K562 (cell line): ENCODE measurements around the gene ARHGAP8. TPM values are rescaled to one million over a fixed set of nuclear protein-coding genes. Genes with fewer than 3 reads are reported as not detected.

Source experiments
- ATAC-seq: fragments of 200-7000 bp; cut with Tn5 transposase; 3 replicates; pipeline ENCODE4 v1.9.1; 2020; ENCODE audit warnings: moderate library complexity
- BruUV-seq: library from RNA; stranded (reverse); fragments of 400-500 nt; replicated peaks from 2 replicates; lab custom pipeline; 2021; lab: Mats Ljungman, UMichigan
- CTCF ChIA-PET: fragments of 300-600 bp; formaldehyde crosslinking; extraction: SDS; loops from one replicate; lab custom pipeline; 2021; ENCODE audit warnings: low intra/inter-chr PET ratio; lab: Yijun Ruan, JAX
- POLR2A ChIA-PET: fragments of 300-600, 350-650 bp; sonication (Branson Sonifier 250); formaldehyde crosslinking; extraction: SDS; loops from one replicate; lab custom pipeline; 2021; ENCODE audit warnings: antibody characterized with exemption, inconsistent platforms; lab: Yijun Ruan, JAX
- DNase-seq, 4 experiments: peaks; one replicate each; pipeline versions ENCODE4 v3.0.0 to v3.0.0-alpha.2; 2011 to 2018; ENCODE audit warnings: low spot score in 3 of 4, mixed read lengths in 3 of 4; ENCODE audit errors: extremely low read depth in 1 of 4
- FAIRE-seq: peaks from 2 replicates; lab custom pipeline; 2011; peaks lifted over from hg19 to GRCh38; lab: Jason Lieb, UNC
- H2AFZ ChIP-seq: 2 replicates; pipeline ENCODE4 v1.6.0; 2011; ENCODE audit warnings: low read depth, low read length, control low read depth, inconsistent platforms
- H3K27ac ChIP-seq: fragments of 200-600 bp; 3 replicates; pipeline ENCODE4 v1.8.0; 2011; ENCODE audit warnings: low read depth, mild to moderate bottlenecking, control low read depth, inconsistent platforms, low read length, moderate library complexity, mixed read lengths; ENCODE audit errors: extremely low read depth
- H3K27me3 ChIP-seq, 2 experiments: fragments of 300-600 bp in 1 of 2; 2 replicates in 1 of 2; 3 replicates in 1 of 2; pipeline versions ENCODE4 v1.6.0 to v1.8.0; 2011; ENCODE audit warnings: inconsistent platforms in 2 of 2, low read length in 2 of 2, mild to moderate bottlenecking in 1 of 2, mixed read lengths in 1 of 2, moderate library complexity in 1 of 2; ENCODE audit not compliant: control insufficient read depth in 2 of 2, insufficient read depth in 2 of 2
- H3K36me3 ChIP-seq: fragments of 300-600 bp; 3 replicates; pipeline ENCODE4 v1.8.0; 2011; ENCODE audit warnings: mild to moderate bottlenecking, low read length, inconsistent platforms; ENCODE audit not compliant: control insufficient read depth, insufficient read depth
- H3K4me1 ChIP-seq, 2 experiments: fragments of 200-600 bp in 1 of 2; replicated peaks in 1 of 2; 2 replicates in 1 of 2; 3 replicates in 1 of 2; pipeline versions ENCODE4 v1.5.1 to v1.8.0; 2011; ENCODE audit warnings: inconsistent platforms in 2 of 2, low read length in 2 of 2, mild to moderate bottlenecking in 1 of 2, mixed read lengths in 1 of 2, moderate library complexity in 1 of 2; ENCODE audit not compliant: control insufficient read depth in 2 of 2, insufficient read depth in 2 of 2
- H3K4me2 ChIP-seq: 2 replicates; pipeline ENCODE4 v1.6.1; 2011; ENCODE audit warnings: low read length, control low read depth, inconsistent platforms, mixed read lengths; ENCODE audit not compliant: insufficient read depth
- H3K4me3 ChIP-seq: fragments of 200-600 bp; sonication (generic), shearing (Covaris generic); 2 replicates; pipeline ENCODE4 v1.5.1; 2016; ENCODE audit warnings: control low read depth, inconsistent platforms
- H3K79me2 ChIP-seq: fragments of 200-600 bp; 3 replicates; pipeline ENCODE4 v1.8.0; 2011; ENCODE audit warnings: low read length, inconsistent platforms; ENCODE audit not compliant: control insufficient read depth, insufficient read depth
- H3K9ac ChIP-seq, 2 experiments: 2 replicates each; pipeline versions ENCODE4 v1.6.0 to v1.6.1; 2011; ENCODE audit warnings: low read depth in 2 of 2, low read length in 2 of 2, control low read depth in 1 of 2, inconsistent platforms in 1 of 2, mild to moderate bottlenecking in 1 of 2, mixed read lengths in 1 of 2; ENCODE audit not compliant: insufficient read depth in 1 of 2
- H3K9me1 ChIP-seq: one replicate; pipeline ENCODE4 v1.6.0; 2011; ENCODE audit warnings: inconsistent platforms, mild to moderate bottlenecking, low read length, moderate library complexity; ENCODE audit not compliant: control insufficient read depth, insufficient read depth
- H3K9me3 ChIP-seq: replicated peaks from 2 replicates; pipeline ENCODE4 v1.5.1; 2011; ENCODE audit warnings: low read depth, low read length, inconsistent platforms; ENCODE audit not compliant: control insufficient read depth, insufficient read depth
- H4K20me1 ChIP-seq: replicated peaks from 2 replicates; pipeline ENCODE4 v1.6.1; 2011; ENCODE audit warnings: low read length, inconsistent platforms, mixed read lengths; ENCODE audit not compliant: control insufficient read depth, insufficient read depth
- CEBPB ChIP-seq: fragments of 450-650 bp; IDR thresholded peaks from 2 replicates; pipeline ENCODE4 v1.6.1; 2016; ENCODE audit warnings: missing genetic modification characterization, missing compliant biosample characterization
- PHF8 ChIP-seq: fragments of 200-600 bp; sonication (generic); IDR thresholded peaks from 2 replicates; pipeline ENCODE4 v1.6.1; 2012; ENCODE audit warnings: mixed run types, mild to moderate bottlenecking, inconsistent platforms, low read length, moderate library complexity, borderline replicate concordance
- POLR2G ChIP-seq: fragments of 200-400 bp; formaldehyde crosslinking; IDR thresholded peaks from 2 replicates; pipeline ENCODE4 v1.6.1; 2017; ENCODE audit warnings: low read depth, mild to moderate bottlenecking, antibody characterized with exemption, low read length, moderate library complexity
- RAD51 ChIP-seq: fragments of 450-650 bp; IDR thresholded peaks from 2 replicates; pipeline ENCODE4 v1.7.1; 2016; ENCODE audit warnings: low read depth, mild to moderate bottlenecking, borderline replicate concordance
- TAF7 ChIP-seq: fragments of 450-650 bp; IDR thresholded peaks from 2 replicates; pipeline ENCODE4 v1.6.1; 2016; ENCODE audit warnings: missing genetic modification characterization, missing compliant biosample characterization
- TBP ChIP-seq: optimal IDR thresholded peaks from 2 replicates; pipeline ENCODE3; 2011; ENCODE audit warnings: low read depth, low read length, improper control_type of control experiment
- TSC22D4 ChIP-seq: fragments of 450-650 bp; IDR thresholded peaks from 2 replicates; pipeline ENCODE4 v1.6.1; 2016; ENCODE audit warnings: missing genetic modification characterization, missing biosample characterization, control low read depth
- WGBS: fragments of 100-300 bp; shearing (Covaris generic); methylation state at CpG from one replicate; pipeline ENCODE4 v1.1.6; 2016; ENCODE audit warnings: low coverage, mixed read lengths; ENCODE audit not compliant: insufficient coverage; ENCODE audit errors: missing lambda C conversion rate; 5-methylcytosine and 5-hydroxymethylcytosine counted together
- in situ Hi-C: fragments of 300-500 bp; cut with MboI; formaldehyde crosslinking; loops from 4 replicates; pipeline ENCODE4 v1.15.0; 2018; ENCODE audit warnings: inconsistent platforms, mixed read lengths
- intact Hi-C: fragments of 100-400 bp; cut with micrococcal nuclease; formaldehyde crosslinking; loops from 2 replicates; pipeline ENCODE4 v1.14.2; 2022
- polyA plus RNA-seq, 8 experiments: library from polyadenylated mRNA; depleted of rRNA in 4 of 8; stranded (reverse) in 5 of 8; unstranded in 3 of 8; fragments of >200 nt; fragmentation: Nextera tagmentation in 2 of 8; fragmentation: Illumina TruSeq in 1 of 8; extraction: Ambion mirVana in 2 of 8; extraction: Trizol in 1 of 8; gene quantifications; 2 replicates each; pipeline versions ENCODE4 v1.2.1 to v1.2.3, GENCODE V29; 2011 to 2014; ENCODE audit warnings: inconsistent platforms in 1 of 8, missing spikeins in 1 of 8
- total RNA-seq, 7 experiments: library from RNA; depleted of rRNA in 6 of 7; stranded (reverse); fragments of >200 nt in 6 of 7; fragmentation: Illumina TruSeq in 2 of 7; extraction: Trizol in 2 of 7; gene quantifications; 2 replicates each; pipeline versions ENCODE4 v1.2.1 to v1.2.3, GENCODE V29; 2011 to 2021; ENCODE audit warnings: low replicate concordance in 1 of 7
- TF ChIP-seq, protein P1 (sequence below): sonication (generic); formaldehyde crosslinking; IDR thresholded peaks from 2 replicates; pipeline ENCODE4 v1.8.1; 2023; ENCODE audit warnings: mild to moderate bottlenecking, missing genetic modification reagents
- TF ChIP-seq, protein P2 (sequence below): fragments of 250-450 bp; sonication (Bioruptor Pico); IDR thresholded peaks from 2 replicates; pipeline ENCODE4 v1.4.0; 2020
- TF ChIP-seq, protein P3 (sequence below): fragments of 450-650 bp; IDR thresholded peaks from 2 replicates; pipeline ENCODE4 v1.7.0; 2016; ENCODE audit warnings: borderline replicate concordance
- TF ChIP-seq, protein P4 (sequence below), 2 experiments: fragments of 450-650 bp in 1 of 2; sonication (generic) in 1 of 2; formaldehyde crosslinking; conservative IDR thresholded peaks; 2 replicates each; pipeline versions ENCODE4 v1.4.0 to v1.8.1; 2020 to 2022; ENCODE audit warnings: mild to moderate bottlenecking in 1 of 2, missing genetic modification reagents in 1 of 2

Gene ARHGAP8
- total and polyA plus RNA-seq, 9 of the 15 experiments (the other 6 are each of a cell fraction or from before 2014, with no cell fraction given): 0.15 to 2.2 (median 0.62) TPM

DNA sequence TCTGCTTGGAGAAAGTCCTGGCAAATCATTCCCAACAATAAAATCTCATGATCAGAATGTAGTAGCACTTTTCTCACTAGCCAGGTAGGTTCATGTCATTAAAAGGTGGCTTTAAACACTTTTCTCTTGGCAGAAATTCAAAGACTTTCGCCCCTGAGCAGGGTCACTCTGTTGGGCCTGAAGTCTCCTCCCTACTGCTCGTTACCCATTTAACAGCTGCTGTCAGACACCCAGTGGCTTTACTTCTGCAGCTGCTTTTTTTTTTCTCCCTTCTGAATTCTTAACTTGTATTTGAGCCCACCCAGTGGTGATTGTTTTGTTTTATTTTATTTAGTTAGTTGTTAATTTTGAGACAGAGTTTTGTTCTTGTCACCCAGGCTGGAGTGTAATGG, 25.0 kb downstream of the ARHGAP8 start:
- Histone ChIP-seq H2AFZ (no peak overlapping the region), H3K36me3 (no peaks in the 10 kb centered on the region), H3K9ac (no peak overlapping the region), H3K4me2 (no peak overlapping the region), H3K4me3 (no peak overlapping the region), H3K9me1 (no peaks in the 10 kb centered on the region), H4K20me1 (no peaks in the 10 kb centered on the region), H3K9me3 (no peaks in the 10 kb centered on the region), H3K27me3 (peaks cover 0 to 7% of the 10 kb centered on the region in 2 experiments; a peak in 2 of 5 replicates), H3K27ac (no peak overlapping the region), H3K79me2 (no peaks in the 10 kb centered on the region), H3K4me1 (no peaks in the 10 kb centered on the region)
- ChIA-PET POLR2A (interaction anchor here (0.6 kb wide), 1 partner anchor 46 kb away, joined by 3 read pairs; no protein-coding TSS in a partner anchor), CTCF (no interaction called here)
- FAIRE-seq: no peak
- 4% methylated on average over 2 of the region's 2 CpGs for WGBS
- in situ Hi-C loops (no loop called here), intact Hi-C loops (no loop called here)
- no TSS peak for BruUV-seq
- DNase-seq: no peak
- no peak for ATAC-seq
- TF ChIP-seq CEBPB (tag) (no peak), TSC22D4 (tag) (no peak), PHF8 (no peak), TAF7 (tag) (no peak), RAD51 (no peak), TBP (no peak), POLR2G (no peak)
- TF ChIP-seq, protein P1, sequence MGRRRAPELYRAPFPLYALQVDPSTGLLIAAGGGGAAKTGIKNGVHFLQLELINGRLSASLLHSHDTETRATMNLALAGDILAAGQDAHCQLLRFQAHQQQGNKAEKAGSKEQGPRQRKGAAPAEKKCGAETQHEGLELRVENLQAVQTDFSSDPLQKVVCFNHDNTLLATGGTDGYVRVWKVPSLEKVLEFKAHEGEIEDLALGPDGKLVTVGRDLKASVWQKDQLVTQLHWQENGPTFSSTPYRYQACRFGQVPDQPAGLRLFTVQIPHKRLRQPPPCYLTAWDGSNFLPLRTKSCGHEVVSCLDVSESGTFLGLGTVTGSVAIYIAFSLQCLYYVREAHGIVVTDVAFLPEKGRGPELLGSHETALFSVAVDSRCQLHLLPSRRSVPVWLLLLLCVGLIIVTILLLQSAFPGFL (CRISPR knock-in tag): no peak
- TF ChIP-seq, protein P2, sequence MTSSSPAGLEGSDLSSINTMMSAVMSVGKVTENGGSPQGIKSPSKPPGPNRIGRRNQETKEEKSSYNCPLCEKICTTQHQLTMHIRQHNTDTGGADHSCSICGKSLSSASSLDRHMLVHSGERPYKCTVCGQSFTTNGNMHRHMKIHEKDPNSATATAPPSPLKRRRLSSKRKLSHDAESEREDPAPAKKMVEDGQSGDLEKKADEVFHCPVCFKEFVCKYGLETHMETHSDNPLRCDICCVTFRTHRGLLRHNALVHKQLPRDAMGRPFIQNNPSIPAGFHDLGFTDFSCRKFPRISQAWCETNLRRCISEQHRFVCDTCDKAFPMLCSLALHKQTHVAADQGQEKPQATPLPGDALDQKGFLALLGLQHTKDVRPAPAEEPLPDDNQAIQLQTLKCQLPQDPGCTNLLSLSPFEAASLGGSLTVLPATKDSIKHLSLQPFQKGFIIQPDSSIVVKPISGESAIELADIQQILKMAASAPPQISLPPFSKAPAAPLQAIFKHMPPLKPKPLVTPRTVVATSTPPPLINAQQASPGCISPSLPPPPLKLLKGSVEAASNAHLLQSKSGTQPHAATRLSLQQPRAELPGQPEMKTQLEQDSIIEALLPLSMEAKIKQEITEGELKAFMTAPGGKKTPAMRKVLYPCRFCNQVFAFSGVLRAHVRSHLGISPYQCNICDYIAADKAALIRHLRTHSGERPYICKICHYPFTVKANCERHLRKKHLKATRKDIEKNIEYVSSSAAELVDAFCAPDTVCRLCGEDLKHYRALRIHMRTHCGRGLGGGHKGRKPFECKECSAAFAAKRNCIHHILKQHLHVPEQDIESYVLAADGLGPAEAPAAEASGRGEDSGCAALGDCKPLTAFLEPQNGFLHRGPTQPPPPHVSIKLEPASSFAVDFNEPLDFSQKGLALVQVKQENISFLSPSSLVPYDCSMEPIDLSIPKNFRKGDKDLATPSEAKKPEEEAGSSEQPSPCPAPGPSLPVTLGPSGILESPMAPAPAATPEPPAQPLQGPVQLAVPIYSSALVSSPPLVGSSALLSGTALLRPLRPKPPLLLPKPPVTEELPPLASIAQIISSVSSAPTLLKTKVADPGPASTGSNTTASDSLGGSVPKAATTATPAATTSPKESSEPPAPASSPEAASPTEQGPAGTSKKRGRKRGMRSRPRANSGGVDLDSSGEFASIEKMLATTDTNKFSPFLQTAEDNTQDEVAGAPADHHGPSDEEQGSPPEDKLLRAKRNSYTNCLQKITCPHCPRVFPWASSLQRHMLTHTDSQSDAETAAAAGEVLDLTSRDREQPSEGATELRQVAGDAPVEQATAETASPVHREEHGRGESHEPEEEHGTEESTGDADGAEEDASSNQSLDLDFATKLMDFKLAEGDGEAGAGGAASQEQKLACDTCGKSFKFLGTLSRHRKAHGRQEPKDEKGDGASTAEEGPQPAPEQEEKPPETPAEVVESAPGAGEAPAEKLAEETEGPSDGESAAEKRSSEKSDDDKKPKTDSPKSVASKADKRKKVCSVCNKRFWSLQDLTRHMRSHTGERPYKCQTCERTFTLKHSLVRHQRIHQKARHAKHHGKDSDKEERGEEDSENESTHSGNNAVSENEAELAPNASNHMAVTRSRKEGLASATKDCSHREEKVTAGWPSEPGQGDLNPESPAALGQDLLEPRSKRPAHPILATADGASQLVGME (CRISPR knock-in tag): no peak
- TF ChIP-seq, protein P3, sequence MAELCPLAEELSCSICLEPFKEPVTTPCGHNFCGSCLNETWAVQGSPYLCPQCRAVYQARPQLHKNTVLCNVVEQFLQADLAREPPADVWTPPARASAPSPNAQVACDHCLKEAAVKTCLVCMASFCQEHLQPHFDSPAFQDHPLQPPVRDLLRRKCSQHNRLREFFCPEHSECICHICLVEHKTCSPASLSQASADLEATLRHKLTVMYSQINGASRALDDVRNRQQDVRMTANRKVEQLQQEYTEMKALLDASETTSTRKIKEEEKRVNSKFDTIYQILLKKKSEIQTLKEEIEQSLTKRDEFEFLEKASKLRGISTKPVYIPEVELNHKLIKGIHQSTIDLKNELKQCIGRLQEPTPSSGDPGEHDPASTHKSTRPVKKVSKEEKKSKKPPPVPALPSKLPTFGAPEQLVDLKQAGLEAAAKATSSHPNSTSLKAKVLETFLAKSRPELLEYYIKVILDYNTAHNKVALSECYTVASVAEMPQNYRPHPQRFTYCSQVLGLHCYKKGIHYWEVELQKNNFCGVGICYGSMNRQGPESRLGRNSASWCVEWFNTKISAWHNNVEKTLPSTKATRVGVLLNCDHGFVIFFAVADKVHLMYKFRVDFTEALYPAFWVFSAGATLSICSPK: no peak
- TF ChIP-seq, protein P4, sequence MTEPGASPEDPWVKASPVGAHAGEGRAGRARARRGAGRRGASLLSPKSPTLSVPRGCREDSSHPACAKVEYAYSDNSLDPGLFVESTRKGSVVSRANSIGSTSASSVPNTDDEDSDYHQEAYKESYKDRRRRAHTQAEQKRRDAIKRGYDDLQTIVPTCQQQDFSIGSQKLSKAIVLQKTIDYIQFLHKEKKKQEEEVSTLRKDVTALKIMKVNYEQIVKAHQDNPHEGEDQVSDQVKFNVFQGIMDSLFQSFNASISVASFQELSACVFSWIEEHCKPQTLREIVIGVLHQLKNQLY (CRISPR knock-in tag; conservative IDR thresholded peaks at IDR 0.05): no peak
